HFFc6 (cell line): ENCODE results near the gene KCNIP4. TPM values are rescaled to one million over a fixed set of nuclear protein-coding genes. Genes with fewer than 3 reads are reported as not detected.
"Not testable (repeated sequence)": the region's sequence is repeated elsewhere in the genome, so short reads cannot be mapped to it uniquely, and the experiment has no call there.

Experiments
- DNase-seq: peaks from one replicate; pipeline ENCODE4 v3.0.0-alpha.2; 2018
- H3K27ac Mint-ChIP-seq: 2 replicates; pipeline ENCODE4 v1.8.0; 2020; ENCODE audit warnings: mild to moderate bottlenecking, mixed read lengths
- H3K27me3 Mint-ChIP-seq: 2 replicates; pipeline ENCODE4 v1.8.0; 2021; ENCODE audit warnings: mild to moderate bottlenecking, moderate library complexity, mixed read lengths; ENCODE audit not compliant: insufficient read depth
- H3K36me3 Mint-ChIP-seq: 2 replicates; pipeline ENCODE4 v1.8.0; 2021; ENCODE audit warnings: low read depth, mixed read lengths
- H3K4me1 Mint-ChIP-seq: 2 replicates; pipeline ENCODE4 v1.8.0; 2020; ENCODE audit warnings: low read depth, mixed read lengths
- H3K4me3 Mint-ChIP-seq: 2 replicates; pipeline ENCODE4 v1.8.0; 2020; ENCODE audit warnings: mild to moderate bottlenecking, moderate library complexity, mixed read lengths
- H3K9me3 Mint-ChIP-seq: 2 replicates; pipeline ENCODE4 v1.8.0; 2020; ENCODE audit warnings: mild to moderate bottlenecking, mixed read lengths
- CTCF ChIP-seq: fragments of 200-600 bp; sonication (generic); IDR thresholded peaks from 2 replicates; pipeline ENCODE4 v1.5.0; 2021; ENCODE audit warnings: antibody characterized with exemption, mild to moderate bottlenecking
- total RNA-seq, 6 experiments: library from RNA; stranded (reverse); fragmentation: NEBNext Ultra II Directional; extraction: Animal tissue kit (Norgen Biotek cat#: 25700); gene quantifications; 2 replicates in 1 of 6; 3 replicates in 5 of 6; pipeline ENCODE4 v1.2.3, GENCODE V29; 2021

The KCNIP4 gene
- total RNA-seq, 6 experiments from 2014 or later: not detected

GRCh38 chr4:20787940-20788665, 1160.5 kb downstream of the KCNIP4 start:
- TF ChIP-seq CTCF: no peak
- Mint-ChIP-seq H3K27me3 (no peaks in the 10 kb centered on the region), H3K4me3 (no peak overlapping the region), H3K4me1 (no peaks in the 10 kb centered on the region), H3K9me3 (peaks cover 2% of the 10 kb centered on the region; the same call in 1 of the 2 replicates), H3K27ac (no peak overlapping the region), H3K36me3 (no peaks in the 10 kb centered on the region)
- DNase-seq: no peak

DNA sequence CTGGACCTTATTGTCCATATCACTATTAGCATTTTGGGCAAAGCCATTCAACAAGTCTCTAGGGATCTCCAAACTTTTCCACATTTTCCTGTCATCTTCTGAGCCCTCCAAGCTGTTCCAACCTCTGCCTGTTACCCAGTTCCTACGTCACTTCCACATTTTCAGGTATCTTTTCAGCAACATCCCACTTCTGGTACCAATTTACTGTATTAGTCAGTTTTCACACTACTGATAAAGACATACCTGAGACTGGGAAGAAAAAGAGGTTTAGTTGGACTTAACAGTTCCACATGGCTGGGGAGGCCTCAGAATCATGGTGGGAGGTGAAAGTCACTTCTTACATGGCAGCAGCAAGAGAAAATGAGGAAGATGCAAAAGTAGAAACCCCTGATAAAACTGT, 1165.4 kb downstream of the KCNIP4 start:
- not testable (repeated sequence) for DNase-seq, H3K36me3 Mint-ChIP-seq, H3K4me1 Mint-ChIP-seq, H3K27ac Mint-ChIP-seq, H3K4me3 Mint-ChIP-seq, H3K27me3 Mint-ChIP-seq
- H3K9me3 Mint-ChIP-seq: peaks cover 21% of the 10 kb centered on the region

DNA sequence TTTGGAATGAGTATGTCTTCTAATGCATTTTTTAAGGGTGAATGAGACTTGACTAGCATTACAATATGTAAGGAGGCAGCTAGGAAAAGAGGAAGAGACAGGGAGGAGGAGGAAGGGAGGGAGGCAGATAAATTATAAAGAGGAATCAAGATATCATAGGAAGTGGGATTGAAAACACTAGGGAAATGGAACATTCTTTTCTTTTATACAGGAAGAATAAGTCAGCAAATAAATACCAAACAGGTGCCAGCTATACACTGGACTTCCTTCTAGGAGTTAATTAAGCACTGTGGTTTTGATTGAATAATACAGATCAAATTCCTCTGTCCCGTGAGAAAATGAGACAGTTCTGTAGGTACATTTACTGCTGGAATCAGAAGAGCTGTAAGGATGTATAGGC, 1169.7 kb downstream of the KCNIP4 start:
- H3K4me3 Mint-ChIP-seq: no peak overlapping the region
- TF ChIP-seq CTCF: no peak
- peaks cover 2% of the 10 kb centered on the region; the same call in 1 of the 2 replicates for H3K27me3 Mint-ChIP-seq
- H3K4me1 Mint-ChIP-seq: peaks cover 7% of the 10 kb centered on the region; the same call in 1 of the 2 replicates
- H3K27ac Mint-ChIP-seq: no peak overlapping the region
- no peak for DNase-seq
- H3K9me3 Mint-ChIP-seq: peaks cover 21% of the 10 kb centered on the region
- H3K36me3 Mint-ChIP-seq: no peaks in the 10 kb centered on the region

DNA sequence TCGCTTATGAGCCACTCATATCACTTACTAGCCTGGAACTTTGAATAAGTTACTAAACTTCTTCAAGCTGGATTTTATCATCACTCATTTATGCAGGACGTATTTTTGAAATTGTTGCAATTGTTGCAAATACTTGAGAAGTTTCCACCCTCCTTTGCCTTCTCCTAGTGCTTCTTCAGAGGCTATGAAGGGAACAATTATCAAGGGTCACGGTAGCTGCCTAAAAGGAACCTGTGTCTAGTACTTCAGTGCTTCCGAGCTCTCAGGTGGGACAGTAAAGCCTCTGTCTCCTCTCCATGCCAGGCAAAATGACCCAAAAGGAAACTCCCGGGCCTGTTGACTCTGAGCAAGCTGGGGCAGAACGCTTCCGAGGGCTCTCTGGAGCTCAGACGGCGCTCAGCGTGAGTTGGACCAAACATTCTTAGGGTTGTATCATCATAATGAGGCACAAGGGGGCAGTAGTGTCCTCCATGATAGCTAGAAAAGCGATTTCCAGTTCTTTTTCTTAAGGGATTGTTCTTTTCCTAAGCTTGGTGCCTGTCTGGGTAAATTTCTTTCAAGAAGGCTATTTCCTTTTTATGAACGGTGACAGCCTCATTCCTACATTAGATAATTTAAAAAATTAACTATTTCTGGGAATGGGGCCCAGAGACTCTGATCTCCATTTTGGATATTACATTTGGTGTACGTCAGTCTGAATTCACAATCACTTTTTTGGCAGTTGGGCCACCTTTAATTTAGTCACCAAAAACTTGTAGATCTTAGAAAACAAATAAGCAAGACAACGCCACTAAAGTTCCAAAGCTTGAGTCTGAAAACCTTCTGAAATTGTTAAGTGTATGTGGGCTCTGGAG, 1175.2 kb downstream of the KCNIP4 start:
- peak; percentile 49 for DNase-seq
- Mint-ChIP-seq H3K27me3 (no peaks in the 10 kb centered on the region; the same call in 1 of the 2 replicates), H3K27ac (no peak overlapping the region)

DNA sequence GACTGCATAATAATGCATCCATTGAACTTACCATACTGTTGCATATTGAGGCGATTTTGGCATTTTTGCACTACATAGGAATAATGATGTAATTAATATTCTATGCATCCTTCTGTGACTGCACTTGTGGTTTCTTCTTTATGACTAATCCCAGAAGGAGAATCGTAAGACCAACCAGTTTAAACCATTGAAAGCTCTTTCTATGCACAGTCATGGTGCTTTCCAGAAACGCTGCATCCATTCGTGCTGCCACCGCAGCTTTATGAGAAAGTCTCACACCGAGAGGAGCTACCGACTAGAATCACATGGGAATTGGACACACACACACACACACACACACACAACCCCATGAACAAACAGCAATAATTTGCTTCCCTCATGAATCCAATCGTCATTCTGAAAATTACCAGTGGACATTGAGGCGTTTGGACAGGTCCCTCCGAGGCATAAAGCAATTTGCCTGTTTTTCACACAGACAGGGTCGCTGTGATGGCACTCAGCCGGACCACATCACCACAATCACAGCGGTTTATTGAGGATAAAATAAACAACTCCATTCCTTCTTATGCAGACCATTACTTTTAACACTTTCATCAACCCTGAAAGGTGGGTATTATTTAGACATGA, 1184.1 kb downstream of the KCNIP4 start:
- Mint-ChIP-seq H3K27me3 (no peaks in the 10 kb centered on the region), H3K4me3 (no peak overlapping the region), H3K4me1 (peaks cover 5% of the 10 kb centered on the region; the same call in 1 of the 2 replicates), H3K27ac (no peak overlapping the region), H3K9me3 (no peaks in the 10 kb centered on the region), H3K36me3 (no peaks in the 10 kb centered on the region)
- DNase-seq: no peak
- no peak for TF ChIP-seq CTCF

More for the DNA sequence above, 1175.2 kb downstream of the KCNIP4 start:
- Mint-ChIP-seq H3K4me1 (no peaks in the 10 kb centered on the region), H3K36me3 (no peaks in the 10 kb centered on the region), H3K9me3 (no peaks in the 10 kb centered on the region), H3K4me3 (peak overlapping the region; percentile 51; the same call in 1 of the 2 replicates)
- TF ChIP-seq CTCF: peak; percentile 89
